ENCODE results near the gene RAB7A. TPM values are rescaled to one million over a fixed set of nuclear protein-coding genes. Genes with fewer than 3 reads are reported as not detected.

The RAB7A gene
- total and polyA plus RNA-seq, 2 experiments from 2014 or later: 89.8 to 156 TPM

DNA sequence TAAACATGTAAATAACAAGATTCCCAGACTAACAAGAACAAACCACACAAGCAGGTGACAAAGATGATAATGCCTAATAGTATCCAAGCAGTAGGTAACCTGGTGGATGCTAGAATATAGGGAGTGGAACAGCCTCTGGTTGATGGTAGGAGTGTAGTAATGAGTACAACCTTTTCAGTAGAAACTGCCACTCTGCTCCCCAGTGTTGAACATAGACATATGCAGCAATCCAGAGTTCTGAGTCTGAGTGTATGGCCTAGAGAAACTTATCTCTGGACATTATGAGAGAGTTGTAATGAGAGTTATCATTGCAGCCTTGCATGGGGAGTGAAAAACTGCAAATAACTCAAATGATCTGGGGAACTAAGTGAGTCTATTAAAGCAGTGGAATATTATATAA, 77.3 kb downstream of the RAB7A start (continued):
- TF ChIP-seq CTCF (conservative IDR thresholded peaks at IDR 0.05; ENCODE audit: low read depth in 2 of 2): no peak
- TF ChIP-seq POLR2AphosphoS5 (IDR thresholded peaks at IDR 0.05; ENCODE audit: low read depth): no peak

DNA sequence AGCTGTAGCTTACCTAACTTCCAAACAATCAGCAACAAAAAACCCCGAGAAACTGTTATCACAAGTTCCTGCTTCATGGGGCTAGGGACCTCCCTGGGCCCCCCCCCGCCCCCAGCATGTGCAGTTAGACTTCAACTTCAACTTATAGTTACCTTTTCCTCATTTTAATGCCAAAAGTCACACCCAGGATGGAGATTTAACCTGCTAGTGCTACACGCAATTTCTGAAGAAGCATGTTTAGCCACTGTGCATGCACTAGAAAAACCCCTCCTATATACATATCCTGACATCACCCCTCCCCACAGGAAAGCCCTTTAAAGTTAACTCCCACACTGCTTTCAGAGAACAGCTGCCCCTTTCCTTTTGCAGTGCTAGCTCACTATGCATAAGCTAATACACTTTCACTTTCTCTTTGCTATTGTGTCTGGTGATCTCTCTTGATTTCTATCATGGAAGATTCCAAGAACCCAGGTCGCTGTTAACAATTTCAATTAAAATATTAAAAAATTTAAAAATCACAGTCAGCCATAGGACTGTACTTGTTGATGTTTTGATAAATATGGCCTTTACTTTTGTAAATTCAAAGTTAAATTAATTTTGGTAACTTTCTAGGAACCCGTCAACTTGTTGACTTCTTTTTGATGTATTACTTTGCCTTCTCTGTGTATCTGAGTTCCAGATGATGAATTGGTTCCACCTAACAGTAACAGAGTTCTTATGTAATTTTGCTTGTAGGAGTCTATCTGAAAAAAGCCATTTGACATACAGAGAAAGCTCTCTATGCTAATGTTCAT, 78.2 kb downstream of the RAB7A start:
- Histone ChIP-seq H2AFZ (no peak overlapping the region), H3K36me3 (ENCODE audit: insufficient read depth) (peaks cover 19% of the 10 kb centered on the region), H3K9me2 (ENCODE audit: insufficient read depth) (no peaks in the 10 kb centered on the region), H4K20me1 (replicated peaks; ENCODE audit: insufficient read depth) (peaks cover 27% of the 10 kb centered on the region), H3K4me1 (ENCODE audit: insufficient read depth) (no peaks in the 10 kb centered on the region), H3K27ac (ENCODE audit: low read depth) (peak overlapping the region; percentile 72), H3K4me2 (no peak overlapping the region), H3K27me3 (ENCODE audit: insufficient read depth) (no peaks in the 10 kb centered on the region), H3K4me3 (no peak overlapping the region), H3K79me2 (replicated peaks; ENCODE audit: insufficient read depth) (peaks cover 15% of the 10 kb centered on the region), H3F3A (replicated peaks; ENCODE audit: low read depth) (no peaks in the 10 kb centered on the region)
- Mint-ChIP-seq H3K9me3 (no peaks in the 10 kb centered on the region), H3K27me3 (ENCODE audit: insufficient read depth, low read depth, poor library complexity) (no peaks in the 10 kb centered on the region), H3K4me1 (peaks cover 13% of the 10 kb centered on the region; the same call in 2 of the 3 replicates), H3K27ac (no peak overlapping the region; the same call in 1 of the 2 replicates), H3K4me3 (no peak overlapping the region), H3K36me3 (ENCODE audit: low read depth) (peaks cover 47% of the 10 kb centered on the region)
- DNase-seq (ENCODE audit: low spot score) (peak; percentile 63), ATAC-seq (peak; percentile 85)
- TF ChIP-seq JUNB (IDR thresholded peaks at IDR 0.05; ENCODE audit: unreplicated experiment) (no peak), POLR2AphosphoS5 (IDR thresholded peaks at IDR 0.05; ENCODE audit: low read depth) (no peak), ZNF331 (CRISPR knock-in tag; IDR thresholded peaks at IDR 0.05; ENCODE audit: low read depth) (no peak), EZH2phosphoT487 (IDR thresholded peaks at IDR 0.05; ENCODE audit: unreplicated experiment) (no peak), ZNF114 (CRISPR knock-in tag; IDR thresholded peaks at IDR 0.05) (no peak), STAT1 (IDR thresholded peaks at IDR 0.05; ENCODE audit: unreplicated experiment) (no peak), CTCF (conservative IDR thresholded peaks at IDR 0.05; ENCODE audit: low read depth in 2 of 2) (no peak), EZH2 (IDR thresholded peaks at IDR 0.05; ENCODE audit: low read depth, unreplicated experiment) (no peak)
- TF ChIP-seq, protein P1, sequence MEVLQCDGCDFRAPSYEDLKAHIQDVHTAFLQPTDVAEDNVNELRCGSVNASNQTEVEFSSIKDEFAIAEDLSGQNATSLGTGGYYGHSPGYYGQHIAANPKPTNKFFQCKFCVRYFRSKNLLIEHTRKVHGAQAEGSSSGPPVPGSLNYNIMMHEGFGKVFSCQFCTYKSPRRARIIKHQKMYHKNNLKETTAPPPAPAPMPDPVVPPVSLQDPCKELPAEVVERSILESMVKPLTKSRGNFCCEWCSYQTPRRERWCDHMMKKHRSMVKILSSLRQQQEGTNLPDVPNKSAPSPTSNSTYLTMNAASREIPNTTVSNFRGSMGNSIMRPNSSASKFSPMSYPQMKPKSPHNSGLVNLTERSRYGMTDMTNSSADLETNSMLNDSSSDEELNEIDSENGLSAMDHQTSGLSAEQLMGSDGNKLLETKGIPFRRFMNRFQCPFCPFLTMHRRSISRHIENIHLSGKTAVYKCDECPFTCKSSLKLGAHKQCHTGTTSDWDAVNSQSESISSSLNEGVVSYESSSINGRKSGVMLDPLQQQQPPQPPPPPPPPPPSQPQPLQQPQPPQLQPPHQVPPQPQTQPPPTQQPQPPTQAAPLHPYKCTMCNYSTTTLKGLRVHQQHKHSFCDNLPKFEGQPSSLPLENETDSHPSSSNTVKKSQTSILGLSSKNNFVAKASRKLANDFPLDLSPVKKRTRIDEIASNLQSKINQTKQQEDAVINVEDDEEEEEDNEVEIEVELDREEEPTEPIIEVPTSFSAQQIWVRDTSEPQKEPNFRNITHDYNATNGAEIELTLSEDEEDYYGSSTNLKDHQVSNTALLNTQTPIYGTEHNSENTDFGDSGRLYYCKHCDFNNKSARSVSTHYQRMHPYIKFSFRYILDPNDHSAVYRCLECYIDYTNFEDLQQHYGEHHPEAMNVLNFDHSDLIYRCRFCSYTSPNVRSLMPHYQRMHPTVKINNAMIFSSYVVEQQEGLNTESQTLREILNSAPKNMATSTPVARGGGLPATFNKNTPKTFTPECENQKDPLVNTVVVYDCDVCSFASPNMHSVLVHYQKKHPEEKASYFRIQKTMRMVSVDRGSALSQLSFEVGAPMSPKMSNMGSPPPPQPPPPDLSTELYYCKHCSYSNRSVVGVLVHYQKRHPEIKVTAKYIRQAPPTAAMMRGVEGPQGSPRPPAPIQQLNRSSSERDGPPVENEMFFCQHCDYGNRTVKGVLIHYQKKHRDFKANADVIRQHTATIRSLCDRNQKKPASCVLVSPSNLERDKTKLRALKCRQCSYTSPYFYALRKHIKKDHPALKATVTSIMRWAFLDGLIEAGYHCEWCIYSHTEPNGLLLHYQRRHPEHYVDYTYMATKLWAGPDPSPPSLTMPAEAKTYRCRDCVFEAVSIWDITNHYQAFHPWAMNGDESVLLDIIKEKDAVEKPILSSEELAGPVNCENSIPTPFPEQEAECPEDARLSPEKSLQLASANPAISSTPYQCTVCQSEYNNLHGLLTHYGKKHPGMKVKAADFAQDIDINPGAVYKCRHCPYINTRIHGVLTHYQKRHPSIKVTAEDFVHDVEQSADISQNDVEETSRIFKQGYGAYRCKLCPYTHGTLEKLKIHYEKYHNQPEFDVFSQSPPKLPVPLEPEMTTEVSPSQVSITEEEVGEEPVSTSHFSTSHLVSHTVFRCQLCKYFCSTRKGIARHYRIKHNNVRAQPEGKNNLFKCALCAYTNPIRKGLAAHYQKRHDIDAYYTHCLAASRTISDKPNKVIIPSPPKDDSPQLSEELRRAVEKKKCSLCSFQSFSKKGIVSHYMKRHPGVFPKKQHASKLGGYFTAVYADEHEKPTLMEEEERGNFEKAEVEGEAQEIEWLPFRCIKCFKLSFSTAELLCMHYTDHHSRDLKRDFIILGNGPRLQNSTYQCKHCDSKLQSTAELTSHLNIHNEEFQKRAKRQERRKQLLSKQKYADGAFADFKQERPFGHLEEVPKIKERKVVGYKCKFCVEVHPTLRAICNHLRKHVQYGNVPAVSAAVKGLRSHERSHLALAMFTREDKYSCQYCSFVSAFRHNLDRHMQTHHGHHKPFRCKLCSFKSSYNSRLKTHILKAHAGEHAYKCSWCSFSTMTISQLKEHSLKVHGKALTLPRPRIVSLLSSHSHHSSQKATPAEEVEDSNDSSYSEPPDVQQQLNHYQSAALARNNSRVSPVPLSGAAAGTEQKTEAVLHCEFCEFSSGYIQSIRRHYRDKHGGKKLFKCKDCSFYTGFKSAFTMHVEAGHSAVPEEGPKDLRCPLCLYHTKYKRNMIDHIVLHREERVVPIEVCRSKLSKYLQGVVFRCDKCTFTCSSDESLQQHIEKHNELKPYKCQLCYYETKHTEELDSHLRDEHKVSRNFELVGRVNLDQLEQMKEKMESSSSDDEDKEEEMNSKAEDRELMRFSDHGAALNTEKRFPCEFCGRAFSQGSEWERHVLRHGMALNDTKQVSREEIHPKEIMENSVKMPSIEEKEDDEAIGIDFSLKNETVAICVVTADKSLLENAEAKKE (CRISPR knock-in tag; IDR thresholded peaks at IDR 0.05): no peak
- TF ChIP-seq, protein P2, sequence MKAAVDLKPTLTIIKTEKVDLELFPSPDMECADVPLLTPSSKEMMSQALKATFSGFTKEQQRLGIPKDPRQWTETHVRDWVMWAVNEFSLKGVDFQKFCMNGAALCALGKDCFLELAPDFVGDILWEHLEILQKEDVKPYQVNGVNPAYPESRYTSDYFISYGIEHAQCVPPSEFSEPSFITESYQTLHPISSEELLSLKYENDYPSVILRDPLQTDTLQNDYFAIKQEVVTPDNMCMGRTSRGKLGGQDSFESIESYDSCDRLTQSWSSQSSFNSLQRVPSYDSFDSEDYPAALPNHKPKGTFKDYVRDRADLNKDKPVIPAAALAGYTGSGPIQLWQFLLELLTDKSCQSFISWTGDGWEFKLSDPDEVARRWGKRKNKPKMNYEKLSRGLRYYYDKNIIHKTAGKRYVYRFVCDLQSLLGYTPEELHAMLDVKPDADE (IDR thresholded peaks at IDR 0.05): no peak
